ENCODE results near the gene SPECC1. TPM values are rescaled to one million over a fixed set of nuclear protein-coding genes. Genes with fewer than 3 reads are reported as not detected.
A peak's percentile ranks its signal among the peaks of the same experiment; 100 is the strongest.

Gene SPECC1
- total RNA-seq, 1 donor from 2014 or later = 26.9 TPM

- DNase-seq (no peak), ATAC-seq (no peak)
- Histone ChIP-seq H3K27me3 (ENCODE audit: low read depth) (no peaks in the 10 kb centered on the region), H3K4me3 (no peak overlapping the region), H3K4me1 (peaks cover 11% of the 10 kb centered on the region), H3K9me3 (no peaks in the 10 kb centered on the region), H3K27ac (no peak overlapping the region), H3K36me3 (peaks cover 4% of the 10 kb centered on the region)
- intact Hi-C loops (cut with DNase I) = loop anchor here (10.0 kb wide), 1 partner anchor 189 kb away; no protein-coding TSS in a partner anchor
- TF ChIP-seq CTCF (IDR thresholded peaks at IDR 0.05) = no peak
Measured at GRCh38 chr17:20125724-20126123, 116.6 kb downstream of the SPECC1 start.

GRCh38 chr17:20127360-20128035, 118.3 kb downstream of the SPECC1 start:
- no peak for TF ChIP-seq CTCF (IDR thresholded peaks at IDR 0.05)
- intact Hi-C loops (cut with DNase I) = loop anchor here (10.0 kb wide), 1 partner anchor 187 kb away; no protein-coding TSS in a partner anchor
- no peaks in the 10 kb centered on the region for H3K9me3 ChIP-seq
- no peak overlapping the region for H3K27ac ChIP-seq
- H3K36me3 ChIP-seq = peaks cover 4% of the 10 kb centered on the region
- ATAC-seq (no peak), DNase-seq (no peak)
- H3K4me3 ChIP-seq = no peak overlapping the region
- no peaks in the 10 kb centered on the region for H3K4me1 ChIP-seq
- H3K27me3 ChIP-seq (ENCODE audit: low read depth) = no peaks in the 10 kb centered on the region

- no peaks in the 10 kb centered on the region for H3K27me3 ChIP-seq (ENCODE audit: low read depth)
- H3K27ac ChIP-seq = no peak overlapping the region
- peak in 1 of 2 donors; percentile 41 for ATAC-seq
- intact Hi-C loops (cut with DNase I) = loop anchor here (10.0 kb wide), 1 partner anchor 187 kb away; no protein-coding TSS in a partner anchor
- H3K9me3 ChIP-seq = no peaks in the 10 kb centered on the region
- DNase-seq = no peak
- peaks cover 4% of the 10 kb centered on the region for H3K36me3 ChIP-seq
- H3K4me1 ChIP-seq = no peaks in the 10 kb centered on the region
- no peak for TF ChIP-seq CTCF (IDR thresholded peaks at IDR 0.05)
- no peak overlapping the region for H3K4me3 ChIP-seq
Measured at GRCh38 chr17:20128036-20128667, 119.0 kb downstream of the SPECC1 start.

GRCh38 chr17:20133517-20133916, 124.4 kb downstream of the SPECC1 start:
- H3K27me3 ChIP-seq (ENCODE audit: low read depth) = no peaks in the 10 kb centered on the region
- no peak overlapping the region for H3K27ac ChIP-seq
- H3K4me3 ChIP-seq = no peak overlapping the region
- no peaks in the 10 kb centered on the region for H3K36me3 ChIP-seq
- intact Hi-C loops (cut with DNase I) = no loop called here
- DNase-seq = no peak
- H3K4me1 ChIP-seq = no peaks in the 10 kb centered on the region
- no peak for TF ChIP-seq CTCF (IDR thresholded peaks at IDR 0.05)
- H3K9me3 ChIP-seq = no peaks in the 10 kb centered on the region
- ATAC-seq = no peak

- DNase-seq = no peak
- intact Hi-C loops (cut with DNase I) = no loop called here
- no peaks in the 10 kb centered on the region for H3K9me3 ChIP-seq
- no peaks in the 10 kb centered on the region for H3K36me3 ChIP-seq
- no peak overlapping the region for H3K27ac ChIP-seq
- no peak for ATAC-seq
- TF ChIP-seq CTCF (IDR thresholded peaks at IDR 0.05) = no peak
- H3K4me1 ChIP-seq = no peaks in the 10 kb centered on the region
- no peaks in the 10 kb centered on the region for H3K27me3 ChIP-seq (ENCODE audit: low read depth)
- no peak overlapping the region for H3K4me3 ChIP-seq
Measured at GRCh38 chr17:20141198-20141972, 132.2 kb downstream of the SPECC1 start.

Data from lower lobe of right lung (tissue), 2 donors.